ENCODE data around the gene BCL11A. TPM values are rescaled to one million over a fixed set of nuclear protein-coding genes. Genes with fewer than 3 reads are reported as not detected.

Gene BCL11A
- total RNA-seq, 3 donors from 2014 or later: 0.64 to 13.5 (median 6.2) TPM

GRCh38 chr2:60440079-60440766 is 113.2 kb downstream of the BCL11A start:
- Histone ChIP-seq H3K27ac (no peak overlapping the region), H3K4me1 (no peaks in the 10 kb centered on the region), H3K4me3 (no peak overlapping the region), H3K36me3 (no peaks in the 10 kb centered on the region), H3K27me3 (no peaks in the 10 kb centered on the region), H3K9me3 (no peaks in the 10 kb centered on the region)
- DNase-seq (ENCODE audit: low spot score in 2 of 2): no peak
- intact Hi-C loops (cut with DNase I; ENCODE audit: low total_unique reads): no loop called here
- TF ChIP-seq POLR2AphosphoS5 (IDR thresholded peaks at IDR 0.05): no peak
- TF ChIP-seq POLR2A (IDR thresholded peaks at IDR 0.05): no peak
- no peak for TF ChIP-seq CTCF (IDR thresholded peaks at IDR 0.05)

GRCh38 chr2:60439219-60439974 is 114.1 kb downstream of the BCL11A start:
- Histone ChIP-seq H3K4me3 (no peak overlapping the region), H3K27me3 (no peaks in the 10 kb centered on the region), H3K36me3 (no peaks in the 10 kb centered on the region), H3K9me3 (no peaks in the 10 kb centered on the region), H3K27ac (no peak overlapping the region), H3K4me1 (no peaks in the 10 kb centered on the region)
- no peak for TF ChIP-seq CTCF (IDR thresholded peaks at IDR 0.05)
- no peak for TF ChIP-seq POLR2A (IDR thresholded peaks at IDR 0.05)
- TF ChIP-seq POLR2AphosphoS5 (IDR thresholded peaks at IDR 0.05): no peak
- DNase-seq (ENCODE audit: low spot score in 2 of 2): no peak
- intact Hi-C loops (cut with DNase I; ENCODE audit: low total_unique reads): no loop called here

- TF ChIP-seq CTCF (IDR thresholded peaks at IDR 0.05) (no peak), POLR2AphosphoS5 (IDR thresholded peaks at IDR 0.05) (no peak), POLR2A (IDR thresholded peaks at IDR 0.05) (no peak)
- H3K27me3 ChIP-seq: no peaks in the 10 kb centered on the region
- intact Hi-C loops (cut with DNase I; ENCODE audit: low total_unique reads): no loop called here
Measured at GRCh38 chr2:60438653-60439052, 114.8 kb downstream of the BCL11A start.

GRCh38 chr2:60438131-60438530 is 115.3 kb downstream of the BCL11A start:
- H3K4me3 ChIP-seq: no peak overlapping the region
- H3K4me1 ChIP-seq: no peaks in the 10 kb centered on the region
- no peaks in the 10 kb centered on the region for H3K9me3 ChIP-seq
- TF ChIP-seq POLR2A (IDR thresholded peaks at IDR 0.05) (no peak), CTCF (IDR thresholded peaks at IDR 0.05) (no peak), POLR2AphosphoS5 (IDR thresholded peaks at IDR 0.05) (no peak)
- intact Hi-C loops (cut with DNase I; ENCODE audit: low total_unique reads): no loop called here
- no peaks in the 10 kb centered on the region for H3K36me3 ChIP-seq
- no peak overlapping the region for H3K27ac ChIP-seq
- H3K27me3 ChIP-seq: no peaks in the 10 kb centered on the region
- no peak for DNase-seq (ENCODE audit: low spot score in 2 of 2)

More at GRCh38 chr2:60438653-60439052, 114.8 kb downstream of the BCL11A start:
- DNase-seq (ENCODE audit: low spot score in 2 of 2): no peak
- Histone ChIP-seq H3K9me3 (no peaks in the 10 kb centered on the region), H3K4me3 (no peak overlapping the region), H3K27ac (no peak overlapping the region), H3K36me3 (no peaks in the 10 kb centered on the region), H3K4me1 (no peaks in the 10 kb centered on the region)

- no peaks in the 10 kb centered on the region for H3K4me1 ChIP-seq
- H3K27me3 ChIP-seq: no peaks in the 10 kb centered on the region
- intact Hi-C loops (cut with DNase I; ENCODE audit: low total_unique reads): no loop called here
- no peak overlapping the region for H3K27ac ChIP-seq
- no peak for DNase-seq (ENCODE audit: low spot score in 2 of 2)
- H3K36me3 ChIP-seq: no peaks in the 10 kb centered on the region
- TF ChIP-seq CTCF (IDR thresholded peaks at IDR 0.05): no peak
- no peak for TF ChIP-seq POLR2A (IDR thresholded peaks at IDR 0.05)
- TF ChIP-seq POLR2AphosphoS5 (IDR thresholded peaks at IDR 0.05): no peak
- H3K9me3 ChIP-seq: no peaks in the 10 kb centered on the region
- H3K4me3 ChIP-seq: no peak overlapping the region
Measured at GRCh38 chr2:60437080-60437696, 116.3 kb downstream of the BCL11A start.
